Mammary epithelial cell (primary cell): ENCODE data around the gene KDM1B.

Experiments used
- EZH2 ChIP-seq: IDR thresholded peaks from 2 replicates; pipeline ENCODE4 v1.6.1; 2012; ENCODE audit warnings: low read length, inconsistent platforms, borderline replicate concordance
- TF ChIP-seq, protein P1 (sequence below), 2 donors: IDR thresholded peaks in 1 of 2; conservative IDR thresholded peaks in 1 of 2; 2 replicates each; pipeline ENCODE4 v1.5.1; 2011 to 2012; ENCODE audit warnings: inconsistent platforms in 2 of 2, low read length in 2 of 2, mild to moderate bottlenecking in 2 of 2, control low read depth in 1 of 2, low read depth in 1 of 2; ENCODE audit not compliant: insufficient read depth in 1 of 2; ENCODE audit errors: extremely low read depth in 1 of 2

GRCh38 chr6:18212231-18212630 lies 57.0 kb downstream of the KDM1B start:
- TF ChIP-seq, protein P1, sequence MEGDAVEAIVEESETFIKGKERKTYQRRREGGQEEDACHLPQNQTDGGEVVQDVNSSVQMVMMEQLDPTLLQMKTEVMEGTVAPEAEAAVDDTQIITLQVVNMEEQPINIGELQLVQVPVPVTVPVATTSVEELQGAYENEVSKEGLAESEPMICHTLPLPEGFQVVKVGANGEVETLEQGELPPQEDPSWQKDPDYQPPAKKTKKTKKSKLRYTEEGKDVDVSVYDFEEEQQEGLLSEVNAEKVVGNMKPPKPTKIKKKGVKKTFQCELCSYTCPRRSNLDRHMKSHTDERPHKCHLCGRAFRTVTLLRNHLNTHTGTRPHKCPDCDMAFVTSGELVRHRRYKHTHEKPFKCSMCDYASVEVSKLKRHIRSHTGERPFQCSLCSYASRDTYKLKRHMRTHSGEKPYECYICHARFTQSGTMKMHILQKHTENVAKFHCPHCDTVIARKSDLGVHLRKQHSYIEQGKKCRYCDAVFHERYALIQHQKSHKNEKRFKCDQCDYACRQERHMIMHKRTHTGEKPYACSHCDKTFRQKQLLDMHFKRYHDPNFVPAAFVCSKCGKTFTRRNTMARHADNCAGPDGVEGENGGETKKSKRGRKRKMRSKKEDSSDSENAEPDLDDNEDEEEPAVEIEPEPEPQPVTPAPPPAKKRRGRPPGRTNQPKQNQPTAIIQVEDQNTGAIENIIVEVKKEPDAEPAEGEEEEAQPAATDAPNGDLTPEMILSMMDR (conservative IDR thresholded peaks at IDR 0.05 in 1 of 2, IDR thresholded peaks at IDR 0.05 in 1 of 2; ENCODE audit: extremely low read depth in 1 of 2, insufficient read depth in 1 of 2, low read depth in 1 of 2, low read length in 2 of 2) = no peak
- TF ChIP-seq EZH2 = no peak
